C4-2B (cell line): ENCODE results near the gene TNFAIP1.

Experiments
- H3K27ac ChIP-seq: fragments of 450-650 bp; 2 replicates; pipeline ENCODE4 v1.5.1; 2017
- ZFX ChIP-seq: fragments of 450-650 bp; IDR thresholded peaks from 2 replicates; pipeline ENCODE4 v1.6.1; 2017
- TF ChIP-seq, protein P1 (sequence below): fragments of 450-650 bp; conservative IDR thresholded peaks from 2 replicates; pipeline ENCODE4 v1.5.1; 2017; ENCODE audit warnings: mild to moderate bottlenecking

The TNFAIP1 gene

DNA sequence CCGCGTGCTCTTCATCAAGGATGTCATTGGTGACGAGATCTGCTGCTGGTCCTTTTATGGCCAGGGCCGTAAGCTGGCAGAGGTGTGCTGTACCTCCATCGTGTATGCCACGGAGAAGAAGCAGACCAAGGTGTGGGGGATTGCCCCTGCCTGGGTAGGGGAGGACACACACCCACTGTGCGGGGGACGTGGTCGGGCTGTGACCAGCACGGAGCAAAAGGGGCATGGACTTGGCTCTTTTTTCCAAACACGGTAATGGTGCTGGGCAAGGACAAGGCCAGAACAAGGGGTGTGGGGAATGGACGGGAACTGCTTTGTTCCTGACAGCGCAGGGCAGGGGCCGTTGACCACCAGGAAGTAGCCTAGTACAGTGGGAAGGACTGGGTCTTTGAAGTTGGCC is 6.8 kb downstream of the TNFAIP1 start:
- TF ChIP-seq, protein P1, sequence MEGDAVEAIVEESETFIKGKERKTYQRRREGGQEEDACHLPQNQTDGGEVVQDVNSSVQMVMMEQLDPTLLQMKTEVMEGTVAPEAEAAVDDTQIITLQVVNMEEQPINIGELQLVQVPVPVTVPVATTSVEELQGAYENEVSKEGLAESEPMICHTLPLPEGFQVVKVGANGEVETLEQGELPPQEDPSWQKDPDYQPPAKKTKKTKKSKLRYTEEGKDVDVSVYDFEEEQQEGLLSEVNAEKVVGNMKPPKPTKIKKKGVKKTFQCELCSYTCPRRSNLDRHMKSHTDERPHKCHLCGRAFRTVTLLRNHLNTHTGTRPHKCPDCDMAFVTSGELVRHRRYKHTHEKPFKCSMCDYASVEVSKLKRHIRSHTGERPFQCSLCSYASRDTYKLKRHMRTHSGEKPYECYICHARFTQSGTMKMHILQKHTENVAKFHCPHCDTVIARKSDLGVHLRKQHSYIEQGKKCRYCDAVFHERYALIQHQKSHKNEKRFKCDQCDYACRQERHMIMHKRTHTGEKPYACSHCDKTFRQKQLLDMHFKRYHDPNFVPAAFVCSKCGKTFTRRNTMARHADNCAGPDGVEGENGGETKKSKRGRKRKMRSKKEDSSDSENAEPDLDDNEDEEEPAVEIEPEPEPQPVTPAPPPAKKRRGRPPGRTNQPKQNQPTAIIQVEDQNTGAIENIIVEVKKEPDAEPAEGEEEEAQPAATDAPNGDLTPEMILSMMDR = no peak
- no peak for TF ChIP-seq ZFX
- no peak overlapping the region for H3K27ac ChIP-seq

DNA sequence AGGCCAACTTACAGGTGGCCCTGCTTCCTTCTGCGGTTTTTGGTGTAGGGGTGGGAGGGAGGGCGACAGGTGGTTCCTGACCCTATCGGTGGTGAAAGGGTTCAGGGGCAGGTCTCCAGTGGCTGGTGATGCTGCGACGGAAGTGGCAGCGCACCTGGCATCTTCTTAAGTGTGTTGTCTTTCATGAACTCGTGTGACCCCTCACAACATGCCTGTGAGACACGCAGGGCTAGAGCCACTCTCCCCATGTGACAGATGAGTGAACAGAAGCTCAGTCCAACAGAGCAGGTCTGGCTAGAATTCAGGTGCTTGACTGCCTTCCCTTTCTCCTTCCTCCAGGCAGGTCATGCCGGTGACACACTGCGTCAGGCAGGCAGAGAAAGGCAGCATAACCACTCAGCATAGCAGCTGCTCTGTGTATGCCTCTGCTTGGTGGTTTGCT is 8.0 kb downstream of the TNFAIP1 start:
- TF ChIP-seq, protein P1 = no peak
- H3K27ac ChIP-seq = no peak overlapping the region

DNA sequence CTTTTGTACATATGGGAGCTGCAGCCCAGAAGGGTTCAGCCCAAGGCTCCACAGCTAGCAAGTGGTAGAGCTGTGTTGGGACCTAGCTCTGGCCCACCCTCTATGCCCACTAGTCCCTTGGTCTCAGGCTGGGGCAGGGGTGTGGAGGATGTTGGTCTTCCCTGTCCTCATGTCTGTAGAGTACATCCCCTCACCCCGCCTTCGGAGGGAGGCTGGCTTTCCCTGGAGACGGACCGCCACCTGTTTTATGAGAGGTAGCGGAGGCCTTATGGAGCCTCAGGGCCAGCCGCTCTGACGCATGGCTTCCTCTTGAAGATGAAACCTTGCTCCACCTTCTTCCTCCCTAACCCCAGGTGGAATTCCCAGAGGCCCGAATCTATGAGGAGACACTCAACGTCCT is 8.4 kb downstream of the TNFAIP1 start:
- no peak overlapping the region for H3K27ac ChIP-seq

DNA sequence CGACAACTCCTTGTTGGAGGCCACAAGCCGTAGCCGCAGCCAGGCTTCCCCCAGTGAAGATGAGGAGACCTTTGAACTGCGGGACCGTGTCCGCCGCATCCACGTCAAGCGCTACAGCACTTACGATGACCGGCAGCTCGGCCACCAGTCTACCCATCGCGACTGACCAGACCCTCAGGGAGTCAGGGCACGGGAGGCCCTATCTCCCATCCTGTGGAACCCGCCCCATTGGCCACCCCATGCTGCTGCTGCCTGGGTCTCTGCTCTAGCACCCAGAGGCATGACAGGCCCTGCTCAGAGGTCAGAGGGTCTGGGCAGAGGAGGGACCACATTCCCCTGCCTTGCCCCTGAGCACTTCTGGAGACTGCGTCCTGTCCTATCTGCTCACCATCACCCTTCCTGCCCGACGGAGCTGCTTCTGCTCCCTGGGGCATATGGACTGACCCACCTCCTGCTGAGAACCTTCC is 8.9 kb downstream of the TNFAIP1 start:
- TF ChIP-seq ZFX = no peak
- TF ChIP-seq, protein P1 = no peak
- H3K27ac ChIP-seq = no peak overlapping the region

More for the DNA sequence above, 8.4 kb downstream of the TNFAIP1 start:
- TF ChIP-seq ZFX = no peak
- TF ChIP-seq, protein P1 = no peak

DNA sequence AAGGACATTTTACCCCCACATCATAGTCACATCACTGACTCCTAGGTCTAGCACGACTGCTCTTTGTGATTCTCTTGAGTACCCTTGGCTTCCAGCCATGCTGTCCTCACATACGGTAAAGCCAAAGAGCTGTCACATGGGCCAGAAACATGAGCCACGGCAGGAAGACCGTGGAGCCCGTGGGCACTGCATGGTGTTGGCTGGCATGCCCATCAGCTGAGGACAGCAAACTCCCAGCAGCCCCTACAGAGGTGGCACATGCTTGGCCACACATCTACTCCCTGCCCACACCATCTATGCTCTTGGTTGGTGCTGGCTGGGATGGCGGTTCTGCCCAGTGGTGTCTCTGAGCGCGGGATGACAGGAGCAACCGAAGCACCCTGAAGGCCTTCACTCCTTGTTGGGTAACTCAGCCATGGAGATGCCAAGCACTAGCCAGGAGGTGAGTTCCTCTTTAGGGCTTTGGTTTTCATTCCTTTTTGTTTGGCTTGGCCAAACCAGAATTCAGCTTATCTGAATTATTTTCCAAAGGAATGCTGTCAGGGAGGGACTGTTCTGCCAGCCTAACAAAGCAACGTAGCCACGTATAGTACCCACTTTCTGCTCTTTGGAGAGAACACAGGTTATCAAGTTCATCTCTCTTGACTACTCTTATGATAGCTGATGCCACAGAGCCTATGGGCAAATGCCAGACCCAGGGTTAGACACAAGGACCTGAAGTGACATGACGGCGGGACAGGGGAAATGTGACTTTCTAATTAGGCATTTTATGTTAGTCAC is 10.0 kb downstream of the TNFAIP1 start:
- peak overlapping the region; percentile 7; the same call in 1 of the 2 replicates for H3K27ac ChIP-seq
- no peak for TF ChIP-seq ZFX
- TF ChIP-seq, protein P1 = no peak

DNA sequence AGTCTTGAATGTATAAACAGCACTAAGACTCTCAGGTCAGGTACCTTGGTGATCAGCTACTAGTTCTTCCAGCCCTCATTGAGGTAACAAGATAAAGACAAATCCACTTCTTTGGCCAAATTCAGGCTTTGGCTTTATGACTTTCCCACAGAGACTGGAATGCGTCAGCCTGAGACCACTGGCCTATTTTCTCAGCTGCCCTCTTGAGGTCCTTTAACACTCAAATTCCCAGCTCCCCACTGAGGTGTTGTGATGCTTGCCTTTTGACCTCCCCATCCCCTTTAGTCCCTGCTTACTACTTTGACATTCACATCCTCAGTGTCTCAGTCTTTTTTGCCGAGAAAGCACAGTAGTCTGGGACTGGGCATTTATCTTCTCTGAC is 10.6 kb downstream of the TNFAIP1 start:
- H3K27ac ChIP-seq = no peak overlapping the region; the same call in 1 of the 2 replicates
- no peak for TF ChIP-seq ZFX
- TF ChIP-seq, protein P1 = no peak

DNA sequence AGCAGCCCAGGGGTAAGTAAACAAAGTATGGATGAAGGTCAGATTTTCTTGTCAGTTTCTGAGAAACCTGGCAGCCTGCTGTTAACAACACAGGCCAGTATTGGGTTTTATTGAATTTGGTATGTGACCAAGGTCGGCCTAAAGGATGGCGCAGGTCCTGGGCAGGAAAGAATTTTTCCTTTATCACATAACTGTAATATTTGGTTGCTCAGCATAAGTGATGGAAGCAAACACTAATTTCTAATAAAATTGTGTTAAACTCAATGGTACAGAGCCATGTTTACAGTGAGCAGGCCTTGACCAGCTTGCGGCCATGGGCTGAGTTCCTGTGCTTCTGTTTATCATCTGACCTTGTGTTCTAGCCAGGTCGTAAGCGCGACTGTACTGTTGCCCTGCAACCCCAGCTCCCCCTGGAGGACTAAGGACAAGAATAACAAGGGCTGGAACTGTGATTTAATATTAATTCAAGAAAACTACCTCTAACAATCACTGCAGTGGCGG is 11.2 kb downstream of the TNFAIP1 start:
- H3K27ac ChIP-seq = peak overlapping the region; percentile 15

More for the DNA sequence above, 11.2 kb downstream of the TNFAIP1 start:
- TF ChIP-seq, protein P1 = no peak; the same call in 1 of the 2 replicates
- no peak for TF ChIP-seq ZFX
